Brain microvascular endothelial cell (primary cell): ENCODE results near the gene CPTP.

ENCODE experiments used
- DNase-seq: peaks from one replicate; pipeline ENCODE4 v3.0.0-alpha.2; 2020
- H3K27ac ChIP-seq: fragments of 250-450 bp; sonication (Bioruptor Pico); 2 replicates; pipeline ENCODE4 v1.5.1; 2020; ENCODE audit warnings: mild to moderate bottlenecking, moderate library complexity
- H3K27me3 ChIP-seq: fragments of 250-450 bp; sonication (Bioruptor Pico); replicated peaks from 2 replicates; pipeline ENCODE4 v1.5.1; 2020; ENCODE audit warnings: mild to moderate bottlenecking
- H3K36me3 ChIP-seq: fragments of 250-450 bp; sonication (Bioruptor Pico); replicated peaks from 2 replicates; pipeline ENCODE4 v1.5.1; 2020; ENCODE audit warnings: mild to moderate bottlenecking
- H3K4me3 ChIP-seq: 2 replicates; pipeline ENCODE4 v1.5.1; 2011; ENCODE audit warnings: low read depth, mild to moderate bottlenecking, control low read depth, low read length, moderate library complexity
- CTCF ChIP-seq: IDR thresholded peaks from 2 replicates; pipeline ENCODE4 v1.5.1; 2011; ENCODE audit warnings: low read depth, mild to moderate bottlenecking, moderate library complexity, low read length, control low read depth, inconsistent platforms; ENCODE audit errors: missing control alignments
- in situ Hi-C: cut with HindIII; loops from 2 replicates; pipeline ENCODE4 v1.10.0; 2017; ENCODE audit warnings: low sequenced_read_pairs, low pct_ligation_motif_present

CPTP gene

GRCh38 chr1:1337793-1338147, 13.2 kb downstream of the CPTP start:
- no peak for DNase-seq
- in situ Hi-C loops: no loop called here
- no peak for TF ChIP-seq CTCF

GRCh38 chr1:1338278-1338677, 13.7 kb downstream of the CPTP start:
- Histone ChIP-seq H3K36me3 (peaks cover 39% of the 10 kb centered on the region), H3K4me3 (no peak overlapping the region), H3K27ac (no peak overlapping the region), H3K27me3 (no peaks in the 10 kb centered on the region)
- in situ Hi-C loops: no loop called here
- TF ChIP-seq CTCF: no peak
- DNase-seq: no peak

More at GRCh38 chr1:1337793-1338147, 13.2 kb downstream of the CPTP start:
- Histone ChIP-seq H3K27ac (no peak overlapping the region), H3K36me3 (peaks cover 39% of the 10 kb centered on the region), H3K27me3 (no peaks in the 10 kb centered on the region), H3K4me3 (no peak overlapping the region)

- TF ChIP-seq CTCF: no peak
- Histone ChIP-seq H3K36me3 (peaks cover 39% of the 10 kb centered on the region), H3K27ac (no peak overlapping the region), H3K4me3 (no peak overlapping the region), H3K27me3 (no peaks in the 10 kb centered on the region)
- in situ Hi-C loops: no loop called here
- DNase-seq: no peak
Observed at GRCh38 chr1:1340185-1340584, 15.6 kb downstream of the CPTP start.

- DNase-seq: no peak
- in situ Hi-C loops: no loop called here
- Histone ChIP-seq H3K27me3 (no peaks in the 10 kb centered on the region), H3K27ac (no peak overlapping the region), H3K36me3 (peaks cover 32% of the 10 kb centered on the region), H3K4me3 (no peak overlapping the region)
- no peak for TF ChIP-seq CTCF
Observed at GRCh38 chr1:1340791-1341548, 16.4 kb downstream of the CPTP start.

- Histone ChIP-seq H3K27ac (no peak overlapping the region), H3K4me3 (no peak overlapping the region), H3K36me3 (peaks cover 29% of the 10 kb centered on the region), H3K27me3 (no peaks in the 10 kb centered on the region)
- TF ChIP-seq CTCF: no peak
- in situ Hi-C loops: no loop called here
- no peak for DNase-seq
Observed at GRCh38 chr1:1341549-1342021, 17.0 kb downstream of the CPTP start.
